NCI-H1417 treated with DMSO at 0.1 percent for 48 hours (cell line): ENCODE data around the gene SIDT1.

Experiments
- DNase-seq: peaks from one replicate; lab custom pipeline; 2025; lab: John Stamatoyannopoulos, UW

Gene SIDT1

DNA sequence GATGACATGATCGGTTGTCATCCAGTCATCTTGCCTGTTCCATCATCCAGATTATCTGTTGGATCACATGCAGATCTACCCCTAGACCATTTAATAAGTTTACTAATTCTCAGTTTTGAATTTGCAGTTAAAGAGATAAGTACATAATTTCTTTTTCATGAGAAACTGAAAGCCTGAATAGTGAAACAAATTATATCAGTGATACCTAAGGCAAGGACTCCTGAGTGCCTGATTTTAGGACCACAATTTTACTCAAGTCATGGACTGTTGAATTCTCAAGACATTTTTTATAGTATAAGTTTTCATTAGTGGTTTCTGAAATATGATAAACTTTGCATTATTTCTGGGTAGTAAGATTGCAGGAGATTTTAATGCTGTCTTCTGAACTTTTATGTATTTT lies 13.2 kb downstream of the SIDT1 start:
- DNase-seq, result no peak

DNA sequence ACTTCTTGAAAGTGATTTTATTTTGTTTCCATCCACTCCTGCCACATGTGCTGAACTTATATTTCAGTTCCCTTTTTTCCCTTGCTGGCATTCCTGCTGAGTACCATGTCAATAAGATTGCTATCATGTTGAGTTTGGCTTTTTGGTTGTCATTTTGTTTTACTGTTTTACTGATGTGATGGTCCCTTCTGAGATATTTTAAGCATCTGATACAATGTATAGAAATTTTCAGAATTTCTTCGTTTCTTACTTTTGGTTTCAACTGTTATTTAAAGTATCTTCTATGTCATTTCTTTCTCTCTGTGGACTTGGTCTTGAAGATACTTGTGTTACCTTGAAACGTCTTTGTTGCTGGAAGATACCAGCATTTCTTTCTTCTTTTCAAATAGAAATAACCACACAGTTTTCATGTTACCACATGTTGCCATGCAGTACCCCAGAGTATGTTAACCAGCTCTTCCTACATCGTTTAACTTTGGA lies 14.1 kb downstream of the SIDT1 start:
- no peak for DNase-seq

DNA sequence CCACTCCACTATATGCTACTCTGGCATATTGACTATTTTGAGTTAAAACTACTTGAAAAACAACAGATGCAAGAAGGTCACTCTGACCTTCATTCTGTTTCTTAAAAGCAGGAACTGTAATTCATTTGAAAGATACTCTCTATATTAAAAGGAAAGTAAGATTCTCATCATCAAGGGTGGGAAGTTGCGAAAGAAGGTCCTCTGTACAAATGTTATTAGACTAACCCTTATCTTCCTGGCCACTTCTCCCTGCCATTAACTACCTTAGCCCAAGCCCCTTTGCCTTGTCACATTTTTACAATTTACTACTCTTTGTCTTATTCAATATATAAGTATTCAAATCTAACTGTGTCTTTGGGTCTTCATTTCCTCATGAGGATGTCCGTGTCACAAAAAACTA lies 16.1 kb downstream of the SIDT1 start:
- DNase-seq, result no peak

DNA sequence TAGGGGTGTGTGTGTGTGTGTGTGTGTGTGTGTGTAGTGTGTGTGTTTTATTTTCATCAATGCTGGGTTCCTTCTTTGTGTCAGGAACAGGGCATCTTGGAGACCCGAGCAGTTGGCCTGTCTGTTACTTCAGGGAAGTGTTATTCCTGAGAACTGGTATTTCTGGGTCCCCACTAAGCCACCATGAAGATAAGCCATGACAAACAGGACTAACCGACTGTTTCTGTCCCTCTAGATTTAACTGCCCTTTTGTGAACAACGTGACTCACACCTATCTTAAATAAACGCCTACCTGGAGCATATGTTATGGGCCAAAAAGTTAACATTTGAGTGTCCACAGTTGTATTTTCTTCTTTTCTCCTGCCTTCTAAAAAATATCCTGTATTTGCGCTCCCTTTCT lies 19.5 kb downstream of the SIDT1 start:
- DNase-seq, result no peak

GRCh38 chr3:113552851-113553250 lies 20.5 kb downstream of the SIDT1 start:
- no peak for DNase-seq

DNA sequence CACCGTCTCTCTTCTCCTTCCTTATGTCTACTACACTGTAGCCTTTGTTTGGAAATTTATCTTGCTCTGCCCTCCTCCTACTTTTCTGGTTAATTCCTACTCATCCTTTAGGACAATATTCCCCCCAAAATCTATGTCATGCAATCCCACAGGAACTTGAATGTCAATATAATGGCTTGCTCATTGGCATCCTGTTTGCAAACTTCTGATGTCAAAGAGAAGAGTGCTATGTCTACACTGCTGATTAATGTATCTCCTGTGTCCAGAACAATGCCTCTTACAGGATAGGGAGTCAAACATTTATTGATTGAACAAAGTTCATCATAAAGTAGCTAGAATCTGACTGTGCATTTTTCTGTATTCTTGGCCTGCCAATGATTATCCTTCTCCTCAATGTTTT lies 22.8 kb downstream of the SIDT1 start:
- no peak for DNase-seq

GRCh38 chr3:113556316-113556945 lies 24.1 kb downstream of the SIDT1 start:
- no peak for DNase-seq

DNA sequence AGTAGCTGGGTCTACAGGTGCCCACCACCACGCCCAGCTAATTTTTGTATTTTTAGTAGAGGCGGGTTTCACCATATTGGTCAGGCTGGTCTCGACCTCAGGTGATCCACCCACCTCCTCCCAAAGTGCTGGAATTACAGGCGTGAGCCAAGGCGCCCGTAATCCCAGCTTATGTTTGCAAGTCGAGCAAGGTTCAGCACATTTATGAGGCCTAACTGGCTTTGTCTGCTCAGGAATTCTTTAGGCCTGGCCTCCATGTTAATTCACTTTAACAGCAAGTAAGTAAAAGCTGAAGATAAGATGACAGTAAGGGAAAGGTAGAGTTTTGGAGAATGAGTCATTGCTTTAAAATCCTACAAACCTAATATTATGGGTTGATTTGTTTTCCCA lies 24.6 kb downstream of the SIDT1 start:
- no peak for DNase-seq

GRCh38 chr3:113557374-113557773 lies 25.0 kb downstream of the SIDT1 start:
- DNase-seq, result no peak

- no peak for DNase-seq
Measured at GRCh38 chr3:113559009-113559408, 26.7 kb downstream of the SIDT1 start.

- DNase-seq, result no peak
Measured at GRCh38 chr3:113560271-113560670, 27.9 kb downstream of the SIDT1 start.

DNA sequence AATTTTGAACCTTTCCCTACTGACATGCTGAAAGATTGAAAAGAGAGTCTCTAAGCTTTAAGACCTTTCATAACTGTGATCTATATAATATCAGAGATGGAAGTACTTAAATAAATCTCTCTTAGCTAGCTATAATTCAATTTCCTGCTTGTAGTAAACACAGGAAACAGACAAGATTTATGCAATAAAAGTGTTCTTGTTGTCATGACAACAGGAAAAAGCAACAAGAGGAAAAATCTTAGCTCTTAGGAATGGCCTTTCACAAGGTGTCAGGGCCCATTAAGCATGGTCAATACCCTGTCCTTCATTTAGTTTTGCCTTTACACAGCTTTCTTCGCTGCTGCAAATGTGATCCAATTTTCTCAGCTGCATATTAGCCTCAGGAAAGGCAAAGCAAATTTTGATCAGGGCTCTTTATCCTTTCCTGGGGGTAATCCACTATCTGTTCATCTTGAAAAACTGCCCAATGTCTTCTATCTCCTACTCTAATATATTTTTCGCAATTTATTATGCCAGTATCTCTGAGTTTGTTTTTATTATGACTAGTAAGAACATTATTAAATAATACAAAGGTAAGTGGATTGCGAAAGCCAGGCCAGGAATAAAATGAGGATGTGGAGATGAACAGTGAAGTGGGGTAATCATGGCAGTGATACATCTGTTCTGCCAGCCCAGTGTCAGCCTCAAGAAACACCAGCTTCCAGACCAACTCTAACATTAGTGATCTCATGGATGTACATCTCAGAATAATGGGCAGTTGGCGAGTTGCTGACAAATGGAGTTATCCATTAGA lies 28.7 kb downstream of the SIDT1 start:
- no peak for DNase-seq

- DNase-seq, result no peak
Measured at GRCh38 chr3:113565555-113565954, 33.2 kb downstream of the SIDT1 start.

GRCh38 chr3:113570158-113570557 lies 37.8 kb downstream of the SIDT1 start:
- no peak for DNase-seq

- DNase-seq, result no peak
Measured at GRCh38 chr3:113571360-113571759, 39.0 kb downstream of the SIDT1 start.

- DNase-seq, result no peak
Measured at GRCh38 chr3:113573728-113574127, 41.4 kb downstream of the SIDT1 start.

- no peak for DNase-seq
Measured at GRCh38 chr3:113574213-113574612, 41.9 kb downstream of the SIDT1 start.

GRCh38 chr3:113575206-113575605 lies 42.9 kb downstream of the SIDT1 start:
- no peak for DNase-seq

- no peak for DNase-seq
Measured at GRCh38 chr3:113585228-113585627, 52.9 kb downstream of the SIDT1 start.

DNA sequence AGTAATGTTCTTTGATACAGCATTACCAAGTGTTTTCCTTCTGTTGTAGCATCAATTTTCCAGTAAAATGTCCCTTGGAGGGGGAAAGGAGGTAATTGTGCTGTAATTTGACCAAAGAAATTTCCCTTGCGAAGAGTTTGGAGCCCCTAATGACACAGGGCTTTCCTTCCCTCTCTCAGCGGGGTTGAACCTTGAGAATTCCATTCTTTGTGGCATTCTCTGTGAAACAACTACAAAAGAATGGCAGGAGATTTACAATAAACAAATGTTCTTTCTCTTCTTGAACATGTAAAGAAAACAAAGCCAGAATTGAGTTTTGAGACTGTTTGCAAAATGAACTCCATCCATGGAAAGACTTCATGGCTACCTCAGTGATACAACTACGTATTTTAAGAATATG lies 53.4 kb downstream of the SIDT1 start:
- no peak for DNase-seq

- DNase-seq, result no peak
Measured at GRCh38 chr3:113588806-113589205, 56.5 kb downstream of the SIDT1 start.

- DNase-seq, result no peak
Measured at GRCh38 chr3:113589971-113590370, 57.6 kb downstream of the SIDT1 start.

GRCh38 chr3:113590983-113591382 lies 58.6 kb downstream of the SIDT1 start:
- no peak for DNase-seq

- no peak for DNase-seq
Measured at GRCh38 chr3:113594066-113594465, 61.7 kb downstream of the SIDT1 start.
